Mesothelial cell of epicardium (in vitro differentiated cells): Measurements from ENCODE around the gene TEPSIN. TPM values are rescaled to one million over a fixed set of nuclear protein-coding genes. Genes with fewer than 3 reads are reported as not detected.

Experiments used
- DNase-seq, 2 experiments: peaks; one replicate each; pipeline ENCODE4 v3.0.0; 2021; ENCODE audit warnings: low spot score in 2 of 2; ENCODE audit not compliant: unreplicated experiment in 2 of 2
- H3K27ac Mint-ChIP-seq: 2 replicates; pipeline ENCODE4 v1.8.0; 2021; ENCODE audit warnings: mixed read lengths
- H3K27me3 Mint-ChIP-seq: 2 replicates; pipeline ENCODE4 v1.8.0; 2021; ENCODE audit warnings: low read depth, mixed read lengths
- H3K36me3 Mint-ChIP-seq: 2 replicates; pipeline ENCODE4 v1.8.0; 2021; ENCODE audit warnings: mixed read lengths
- H3K4me1 Mint-ChIP-seq: 2 replicates; pipeline ENCODE4 v1.8.0; 2021; ENCODE audit warnings: mixed read lengths
- H3K4me3 Mint-ChIP-seq: 2 replicates; pipeline ENCODE4 v1.8.0; 2021; ENCODE audit warnings: mild to moderate bottlenecking, moderate library complexity, mixed read lengths
- H3K9me3 Mint-ChIP-seq: 2 replicates; pipeline ENCODE4 v1.8.0; 2021; ENCODE audit warnings: mixed read lengths
- total RNA-seq: library from RNA; stranded (reverse); gene quantifications from 3 replicates; pipeline ENCODE4 v1.2.1, GENCODE V29; 2021
- TF ChIP-seq, protein P1 (sequence below): fragments of 200-600 bp; sonication (generic); IDR thresholded peaks from one replicate; pipeline ENCODE4 v1.5.0; 2021; ENCODE audit warnings: antibody characterized with exemption; ENCODE audit not compliant: unreplicated experiment

TEPSIN gene
- total RNA-seq, 1 donor from 2014 or later, result 44.6 TPM

- Mint-ChIP-seq H3K36me3 (peaks cover 32% of the 10 kb centered on the region), H3K4me3 (no peak overlapping the region), H3K4me1 (no peaks in the 10 kb centered on the region), H3K9me3 (no peaks in the 10 kb centered on the region), H3K27ac (no peak overlapping the region), H3K27me3 (no peaks in the 10 kb centered on the region)
- DNase-seq, result no peak
- TF ChIP-seq, protein P1, sequence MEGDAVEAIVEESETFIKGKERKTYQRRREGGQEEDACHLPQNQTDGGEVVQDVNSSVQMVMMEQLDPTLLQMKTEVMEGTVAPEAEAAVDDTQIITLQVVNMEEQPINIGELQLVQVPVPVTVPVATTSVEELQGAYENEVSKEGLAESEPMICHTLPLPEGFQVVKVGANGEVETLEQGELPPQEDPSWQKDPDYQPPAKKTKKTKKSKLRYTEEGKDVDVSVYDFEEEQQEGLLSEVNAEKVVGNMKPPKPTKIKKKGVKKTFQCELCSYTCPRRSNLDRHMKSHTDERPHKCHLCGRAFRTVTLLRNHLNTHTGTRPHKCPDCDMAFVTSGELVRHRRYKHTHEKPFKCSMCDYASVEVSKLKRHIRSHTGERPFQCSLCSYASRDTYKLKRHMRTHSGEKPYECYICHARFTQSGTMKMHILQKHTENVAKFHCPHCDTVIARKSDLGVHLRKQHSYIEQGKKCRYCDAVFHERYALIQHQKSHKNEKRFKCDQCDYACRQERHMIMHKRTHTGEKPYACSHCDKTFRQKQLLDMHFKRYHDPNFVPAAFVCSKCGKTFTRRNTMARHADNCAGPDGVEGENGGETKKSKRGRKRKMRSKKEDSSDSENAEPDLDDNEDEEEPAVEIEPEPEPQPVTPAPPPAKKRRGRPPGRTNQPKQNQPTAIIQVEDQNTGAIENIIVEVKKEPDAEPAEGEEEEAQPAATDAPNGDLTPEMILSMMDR, result no peak
These were observed 26.7 kb upstream of the TEPSIN start for GRCh38 chr17:81265576-81265975.

GRCh38 chr17:81264640-81265039 lies 25.8 kb upstream of the TEPSIN start:
- no peak overlapping the region for H3K4me3 Mint-ChIP-seq
- TF ChIP-seq, protein P1, result no peak
- H3K36me3 Mint-ChIP-seq, result peaks cover 28% of the 10 kb centered on the region
- DNase-seq, result no peak
- no peaks in the 10 kb centered on the region for H3K27me3 Mint-ChIP-seq
- no peaks in the 10 kb centered on the region for H3K9me3 Mint-ChIP-seq
- no peaks in the 10 kb centered on the region for H3K4me1 Mint-ChIP-seq
- H3K27ac Mint-ChIP-seq, result no peak overlapping the region

DNA sequence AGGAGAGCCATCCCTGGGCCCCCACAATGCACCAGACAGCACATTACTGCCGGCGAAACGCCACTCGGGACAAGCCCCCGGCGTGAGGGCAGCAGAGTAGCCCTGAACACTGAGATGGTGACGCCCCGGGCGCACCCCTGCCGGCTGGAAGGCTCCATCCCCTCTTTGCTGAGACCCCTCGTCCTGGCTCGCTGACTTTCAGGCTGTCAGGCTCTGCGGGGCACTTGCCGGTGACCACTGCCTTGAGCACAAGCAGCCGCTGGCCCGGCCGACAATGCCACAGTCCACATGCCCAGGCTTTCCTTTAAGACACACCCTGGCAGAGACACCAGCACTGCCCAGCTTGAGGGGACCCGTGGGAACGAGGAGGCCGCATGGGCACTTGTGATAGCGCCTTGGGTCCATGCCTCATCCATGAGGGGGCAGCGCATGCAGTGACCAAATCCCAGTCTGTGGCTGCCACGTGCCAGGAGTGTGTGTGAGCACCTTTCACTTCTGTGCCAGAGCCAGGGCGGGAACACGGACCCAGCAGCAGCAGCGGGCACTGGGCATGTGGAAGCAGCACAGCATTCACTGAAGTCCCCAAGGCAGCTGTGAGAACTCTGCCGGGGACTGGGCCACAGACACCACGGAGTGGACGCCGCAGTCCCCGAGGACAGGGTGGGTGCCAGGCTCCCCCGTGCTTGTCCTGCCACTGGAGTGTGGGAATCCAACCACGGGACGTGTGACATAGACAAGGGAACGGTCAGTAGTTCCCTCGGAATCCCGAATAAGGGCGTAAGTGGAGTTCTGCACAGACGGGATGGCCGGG lies 24.7 kb upstream of the TEPSIN start:
- DNase-seq, result no peak
- no peaks in the 10 kb centered on the region for H3K27me3 Mint-ChIP-seq
- TF ChIP-seq, protein P1, result no peak
- H3K9me3 Mint-ChIP-seq, result no peaks in the 10 kb centered on the region
- H3K36me3 Mint-ChIP-seq, result peaks cover 17% of the 10 kb centered on the region
- no peak overlapping the region for H3K27ac Mint-ChIP-seq
- no peaks in the 10 kb centered on the region for H3K4me1 Mint-ChIP-seq
- no peak overlapping the region for H3K4me3 Mint-ChIP-seq

GRCh38 chr17:81261582-81262336 lies 22.9 kb upstream of the TEPSIN start:
- Mint-ChIP-seq H3K27me3 (no peaks in the 10 kb centered on the region), H3K4me1 (no peaks in the 10 kb centered on the region), H3K36me3 (peaks cover 6% of the 10 kb centered on the region), H3K9me3 (no peaks in the 10 kb centered on the region), H3K4me3 (no peak overlapping the region), H3K27ac (no peak overlapping the region)
- TF ChIP-seq, protein P1, result no peak
- DNase-seq, result no peak

- H3K4me3 Mint-ChIP-seq, result no peak overlapping the region
- H3K9me3 Mint-ChIP-seq, result no peaks in the 10 kb centered on the region
- TF ChIP-seq, protein P1, result no peak
- no peaks in the 10 kb centered on the region for H3K4me1 Mint-ChIP-seq
- H3K27ac Mint-ChIP-seq, result no peak overlapping the region
- no peak for DNase-seq
- no peaks in the 10 kb centered on the region for H3K27me3 Mint-ChIP-seq
- peaks cover 6% of the 10 kb centered on the region for H3K36me3 Mint-ChIP-seq
These were observed 22.2 kb upstream of the TEPSIN start for GRCh38 chr17:81261096-81261495.
